Muscle of back (tissue), 10 donors: ENCODE data around the gene HCCS. TPM values are rescaled to one million over a fixed set of nuclear protein-coding genes. Genes with fewer than 3 reads are reported as not detected.

ENCODE experiments used
- polyA plus RNA-seq, 10 donors: library from polyadenylated mRNA; unstranded; fragments of 120-200 nt; gene quantifications; one replicate each; pipeline ENCODE4 v1.2.1, GENCODE V29; 2013; ENCODE audit not compliant: insufficient read length in 10 of 10

Gene HCCS
- polyA plus RNA-seq, 10 donors, result 22.9 to 35.3 (median 26.0) TPM

Other genes starting within 250 kb of the HCCS start
- not detected for gene AMELX, start 182.1 kb downstream of the HCCS start, polyA plus RNA-seq